Activated CD4-positive, alpha-beta T cell treated with anti-CD3 and anti-CD28 coated beads, Interleukin-2, amount 10 ng/mL, durations not matched to agents 24 days and 14 days (primary cell): ENCODE measurements around the gene NDUFA1. TPM values are rescaled to one million over a fixed set of nuclear protein-coding genes. Genes with fewer than 3 reads are reported as not detected.
A peak's percentile ranks its signal among the peaks of the same experiment; 100 is the strongest.
"Not testable (repeated sequence)": the region's sequence is repeated elsewhere in the genome, so short reads cannot be mapped to it uniquely, and the experiment has no call there.

Experiments used
- DNase-seq: peaks from one replicate; pipeline ENCODE4 v3.0.0; 2022
- H3K27ac Mint-ChIP-seq: one replicate; pipeline ENCODE4 v1.8.0; 2022; ENCODE audit warnings: mild to moderate bottlenecking, mixed read lengths
- H3K27me3 Mint-ChIP-seq: one replicate; pipeline ENCODE4 v1.8.0; 2022; ENCODE audit warnings: mixed read lengths
- H3K36me3 Mint-ChIP-seq: one replicate; pipeline ENCODE4 v1.8.0; 2022; ENCODE audit warnings: low read depth, mild to moderate bottlenecking, mixed read lengths
- H3K4me1 Mint-ChIP-seq: one replicate; pipeline ENCODE4 v1.8.0; 2021; ENCODE audit warnings: mixed read lengths
- H3K4me3 Mint-ChIP-seq: one replicate; pipeline ENCODE4 v1.8.0; 2022; ENCODE audit warnings: mild to moderate bottlenecking, moderate library complexity, mixed read lengths
- H3K9me3 Mint-ChIP-seq: one replicate; pipeline ENCODE4 v1.8.0; 2021; ENCODE audit warnings: mixed read lengths
- intact Hi-C: fragments of 100-400 bp; cut with micrococcal nuclease; formaldehyde crosslinking; loops from one replicate; pipeline ENCODE4 v1.15.1; 2023
- total RNA-seq: library from RNA; stranded (reverse); gene quantifications from 2 replicates; pipeline ENCODE4 v1.2.3, GENCODE V29; 2022

The NDUFA1 gene
- total RNA-seq, 1 donor from 2014 or later = 79.0 TPM

- Mint-ChIP-seq H3K9me3 (no peaks in the 10 kb centered on the region), H3K36me3 (no peaks in the 10 kb centered on the region), H3K4me1 (peaks cover 4% of the 10 kb centered on the region), H3K4me3 (peak overlapping the region; percentile 28), H3K27me3 (no peaks in the 10 kb centered on the region), H3K27ac (no peak overlapping the region)
- peak; percentile 63 for DNase-seq
- intact Hi-C loops = loop anchor here (10.0 kb wide), 1 partner anchor 311 kb away; the partner anchor contains the start of gene UBE2A
Measured at GRCh38 chrX:119885554-119886428, 14.2 kb downstream of the NDUFA1 start.

- intact Hi-C loops = loop anchor here (10.0 kb wide), 1 partner anchor 313 kb away; the partner anchor contains the start of gene UBE2A
- H3K4me3 Mint-ChIP-seq = peak overlapping the region; percentile 57
- peaks cover 4% of the 10 kb centered on the region for H3K4me1 Mint-ChIP-seq
- no peaks in the 10 kb centered on the region for H3K9me3 Mint-ChIP-seq
- H3K36me3 Mint-ChIP-seq = no peaks in the 10 kb centered on the region
- peak; percentile 86 for DNase-seq
- no peak overlapping the region for H3K27ac Mint-ChIP-seq
- no peaks in the 10 kb centered on the region for H3K27me3 Mint-ChIP-seq
Measured at GRCh38 chrX:119887721-119888425, 16.2 kb downstream of the NDUFA1 start.

- intact Hi-C loops, H3K4me1 Mint-ChIP-seq, H3K27ac Mint-ChIP-seq, H3K9me3 Mint-ChIP-seq, H3K36me3 Mint-ChIP-seq, H3K27me3 Mint-ChIP-seq, DNase-seq, H3K4me3 Mint-ChIP-seq: not testable (repeated sequence)
Measured at GRCh38 chrX:119890626-119891025, 19.0 kb downstream of the NDUFA1 start.

GRCh38 chrX:119891961-119892692 is 20.5 kb downstream of the NDUFA1 start:
- H3K4me1 Mint-ChIP-seq, H3K27ac Mint-ChIP-seq: not testable (repeated sequence)

GRCh38 chrX:119895843-119896326 is 24.3 kb downstream of the NDUFA1 start, which contains the start of gene AKAP14:
TSS of gene AKAP14 (plus strand) at chrX:119895893. CDS start at chrX:119903224, 7,331 bp downstream.
- Mint-ChIP-seq H3K4me3 (no peak within 1 kb of the TSS), H3K27ac (no peak within 1 kb of the TSS), H3K27me3 (no peaks in the 10 kb centered on the region), H3K36me3 (no peaks in the 10 kb centered on the region), H3K4me1 (no peaks in the 10 kb centered on the region), H3K9me3 (no peaks in the 10 kb centered on the region)
- intact Hi-C loops = no loop called here
- no peak for DNase-seq

More at GRCh38 chrX:119891961-119892692, 20.5 kb downstream of the NDUFA1 start:
- DNase-seq, intact Hi-C loops, H3K27me3 Mint-ChIP-seq, H3K9me3 Mint-ChIP-seq, H3K4me3 Mint-ChIP-seq, H3K36me3 Mint-ChIP-seq: not testable (repeated sequence)

- no peak for DNase-seq
- intact Hi-C loops = no loop called here
- Mint-ChIP-seq H3K4me3 (no peak overlapping the region), H3K9me3 (no peaks in the 10 kb centered on the region), H3K27ac (no peak overlapping the region), H3K36me3 (no peaks in the 10 kb centered on the region), H3K4me1 (no peaks in the 10 kb centered on the region), H3K27me3 (no peaks in the 10 kb centered on the region)
Measured at GRCh38 chrX:119899125-119899524, 27.5 kb downstream of the NDUFA1 start.

- intact Hi-C loops = no loop called here
- no peak overlapping the region for H3K4me3 Mint-ChIP-seq
- H3K27ac Mint-ChIP-seq = no peak overlapping the region
- no peaks in the 10 kb centered on the region for H3K36me3 Mint-ChIP-seq
- DNase-seq = no peak
- H3K4me1 Mint-ChIP-seq = no peaks in the 10 kb centered on the region
- no peaks in the 10 kb centered on the region for H3K27me3 Mint-ChIP-seq
- no peaks in the 10 kb centered on the region for H3K9me3 Mint-ChIP-seq
Measured at GRCh38 chrX:119900976-119901375, 29.3 kb downstream of the NDUFA1 start.

- intact Hi-C loops = no loop called here
- H3K9me3 Mint-ChIP-seq = no peaks in the 10 kb centered on the region
- H3K4me3 Mint-ChIP-seq = no peak overlapping the region
- H3K27me3 Mint-ChIP-seq = no peaks in the 10 kb centered on the region
- no peak overlapping the region for H3K27ac Mint-ChIP-seq
- H3K36me3 Mint-ChIP-seq = no peaks in the 10 kb centered on the region
- no peaks in the 10 kb centered on the region for H3K4me1 Mint-ChIP-seq
- DNase-seq = no peak
Measured at GRCh38 chrX:119916310-119916709, 44.7 kb downstream of the NDUFA1 start.

- Mint-ChIP-seq H3K36me3 (no peaks in the 10 kb centered on the region), H3K27me3 (no peaks in the 10 kb centered on the region), H3K4me1 (no peaks in the 10 kb centered on the region), H3K9me3 (no peaks in the 10 kb centered on the region), H3K4me3 (no peak overlapping the region), H3K27ac (no peak overlapping the region)
- DNase-seq = no peak
- intact Hi-C loops = no loop called here
Measured at GRCh38 chrX:119917877-119918276, 46.2 kb downstream of the NDUFA1 start.

GRCh38 chrX:119919835-119920585 is 48.4 kb downstream of the NDUFA1 start:
- Mint-ChIP-seq H3K36me3 (peaks cover 6% of the 10 kb centered on the region), H3K4me3 (no peak overlapping the region), H3K9me3 (no peaks in the 10 kb centered on the region), H3K27me3 (no peaks in the 10 kb centered on the region), H3K27ac (no peak overlapping the region), H3K4me1 (no peaks in the 10 kb centered on the region)
- DNase-seq = no peak
- intact Hi-C loops = no loop called here

GRCh38 chrX:119922391-119922790 is 50.8 kb downstream of the NDUFA1 start:
- H3K27ac Mint-ChIP-seq, H3K4me3 Mint-ChIP-seq, H3K27me3 Mint-ChIP-seq, intact Hi-C loops, H3K9me3 Mint-ChIP-seq, H3K4me1 Mint-ChIP-seq, DNase-seq: not testable (repeated sequence)
- peaks cover 15% of the 10 kb centered on the region for H3K36me3 Mint-ChIP-seq
